Liver (tissue), 9 donors: ENCODE results near the gene RABL3. TPM values are rescaled to one million over a fixed set of nuclear protein-coding genes. Genes with fewer than 3 reads are reported as not detected.

Source experiments
- DNase-seq: peaks from one replicate; pipeline ENCODE4 v3.0.0-alpha.2; 2017; ENCODE audit warnings: low spot score
- H3K27ac ChIP-seq, 2 donors: one replicate each; pipeline ENCODE4 v1.7.0; 2013; ENCODE audit warnings: inconsistent platforms in 2 of 2, low read length in 2 of 2, control low read depth in 1 of 2, low read depth in 1 of 2, mild to moderate bottlenecking in 1 of 2
- H3K27me3 ChIP-seq, 4 donors: one replicate each; pipeline versions ENCODE4 v1.6.1 to v1.7.0; 2013; ENCODE audit warnings: low read length in 3 of 4, inconsistent platforms in 1 of 4, mild to moderate bottlenecking in 1 of 4, moderate library complexity in 1 of 4; ENCODE audit not compliant: control insufficient read depth in 4 of 4, insufficient read depth in 4 of 4
- H3K36me3 ChIP-seq, 4 donors: one replicate each; pipeline versions ENCODE4 v1.6.1 to v1.7.0; 2013; ENCODE audit warnings: low read length in 3 of 4, mild to moderate bottlenecking in 3 of 4, low read depth in 1 of 4, moderate library complexity in 1 of 4; ENCODE audit not compliant: control insufficient read depth in 4 of 4, insufficient read depth in 3 of 4
- H3K4me1 ChIP-seq, 4 donors: one replicate each; pipeline versions ENCODE4 v1.6.1 to v1.7.0; 2013; ENCODE audit warnings: low read length in 3 of 4, mild to moderate bottlenecking in 3 of 4, moderate library complexity in 1 of 4; ENCODE audit not compliant: control insufficient read depth in 4 of 4, insufficient read depth in 4 of 4
- H3K4me3 ChIP-seq, 3 donors: one replicate each; pipeline versions ENCODE4 v1.6.1 to v1.7.0; 2013; ENCODE audit warnings: low read length in 3 of 3, control low read depth in 1 of 3, low read depth in 1 of 3, mild to moderate bottlenecking in 1 of 3
- H3K9ac ChIP-seq, 2 donors: one replicate each; pipeline ENCODE4 v1.7.0; 2013; ENCODE audit warnings: low read length in 2 of 2, mild to moderate bottlenecking in 2 of 2, moderate library complexity in 2 of 2, control low read depth in 1 of 2, low read depth in 1 of 2
- H3K9me3 ChIP-seq, 4 donors: one replicate each; pipeline versions ENCODE4 v1.6.1 to v1.7.0; 2013; ENCODE audit warnings: low read length in 3 of 4; ENCODE audit not compliant: control insufficient read depth in 4 of 4
- EGR1 ChIP-seq, 2 donors: IDR thresholded peaks; 2 replicates each; pipeline ENCODE4 v1.6.1; 2016 to 2018; ENCODE audit warnings: antibody characterized with exemption in 2 of 2, low read depth in 2 of 2
- FOXA1 ChIP-seq: IDR thresholded peaks from 2 replicates; pipeline ENCODE4 v1.6.1; 2016; ENCODE audit warnings: antibody characterized with exemption
- FOXA2 ChIP-seq: IDR thresholded peaks from 2 replicates; pipeline ENCODE4 v1.6.1; 2016; ENCODE audit warnings: antibody characterized with exemption
- GABPA ChIP-seq, 2 donors: IDR thresholded peaks in 1 of 2; conservative IDR thresholded peaks in 1 of 2; 2 replicates each; pipeline ENCODE4 v1.6.1; 2016; ENCODE audit warnings: antibody characterized with exemption in 2 of 2, mild to moderate bottlenecking in 1 of 2, moderate library complexity in 1 of 2
- HNF4A ChIP-seq, 2 donors: conservative IDR thresholded peaks; 2 replicates each; pipeline ENCODE4 v1.6.1; 2016; ENCODE audit warnings: antibody characterized with exemption in 2 of 2, mild to moderate bottlenecking in 2 of 2
- HNF4G ChIP-seq: IDR thresholded peaks from 2 replicates; pipeline ENCODE4 v1.6.1; 2016; ENCODE audit warnings: antibody characterized with exemption
- JUND ChIP-seq, 2 donors: IDR thresholded peaks; 2 replicates each; pipeline ENCODE4 v1.6.1; 2016; ENCODE audit warnings: antibody characterized with exemption in 2 of 2
- RAD21 ChIP-seq, 2 donors: IDR thresholded peaks; 2 replicates each; pipeline ENCODE4 v1.6.1; 2016; ENCODE audit warnings: antibody characterized with exemption in 2 of 2, mild to moderate bottlenecking in 2 of 2
- RXRA ChIP-seq, 2 donors: IDR thresholded peaks; 2 replicates each; pipeline ENCODE4 v1.6.1; 2017 to 2018; ENCODE audit warnings: antibody characterized with exemption in 2 of 2, mild to moderate bottlenecking in 1 of 2
- SP1 ChIP-seq: IDR thresholded peaks from 2 replicates; pipeline ENCODE4 v1.6.1; 2018; ENCODE audit warnings: antibody characterized with exemption, mild to moderate bottlenecking
- TAF1 ChIP-seq: conservative IDR thresholded peaks from 2 replicates; pipeline ENCODE4 v1.6.1; 2016; ENCODE audit warnings: antibody characterized with exemption, mild to moderate bottlenecking
- YY1 ChIP-seq: IDR thresholded peaks from 2 replicates; pipeline ENCODE4 v1.6.1; 2016; ENCODE audit warnings: antibody characterized with exemption, mild to moderate bottlenecking
- whole genome bisulfite sequencing: extraction: QIAGEN DNeasy Blood & Tissue Kit; methylation state at CpG from one replicate; pipeline ENCODE4 v1.1.7; 2013; 5-methylcytosine and 5-hydroxymethylcytosine counted together
- polyA plus RNA-seq, 2 donors: library from polyadenylated mRNA; stranded (reverse) in 1 of 2; unstranded in 1 of 2; fragments of 200-250 nt in 1 of 2; fragments of >200 nt in 1 of 2; fragmentation: Nextera tagmentation in 1 of 2; extraction: Ambion mirVana in 1 of 2; gene quantifications; one replicate each; pipeline versions ENCODE4 v1.2.1 to v1.2.3, GENCODE V29; 2013 to 2015
- total RNA-seq, 2 donors: library from RNA; depleted of rRNA; stranded (reverse); fragments of >200 nt; gene quantifications; one replicate each; pipeline ENCODE4 v1.2.3, GENCODE V29; 2014
- TF ChIP-seq, protein P1 (sequence below): fragments of 150-350 bp; IDR thresholded peaks from 2 replicates; pipeline ENCODE4 v1.5.1; 2017; ENCODE audit warnings: improper control_type of control experiment, low read depth, low read length; ENCODE audit not compliant: missing input control
- TF ChIP-seq, protein P2 (sequence below): IDR thresholded peaks from 2 replicates; pipeline ENCODE4 v1.6.1; 2016; ENCODE audit warnings: antibody characterized with exemption
- TF ChIP-seq, protein P3 (sequence below): IDR thresholded peaks from 2 replicates; pipeline ENCODE4 v1.6.1; 2016; ENCODE audit warnings: antibody characterized with exemption
- donor health status: healthy.
- donor health status: healthy.
- donor health status: healthy.
- donor health status: healthy.
- donor health status: healthy.

Gene RABL3
- total and polyA plus RNA-seq, 4 donors: 8.6 to 14.1 (median 13.1) TPM

DNA sequence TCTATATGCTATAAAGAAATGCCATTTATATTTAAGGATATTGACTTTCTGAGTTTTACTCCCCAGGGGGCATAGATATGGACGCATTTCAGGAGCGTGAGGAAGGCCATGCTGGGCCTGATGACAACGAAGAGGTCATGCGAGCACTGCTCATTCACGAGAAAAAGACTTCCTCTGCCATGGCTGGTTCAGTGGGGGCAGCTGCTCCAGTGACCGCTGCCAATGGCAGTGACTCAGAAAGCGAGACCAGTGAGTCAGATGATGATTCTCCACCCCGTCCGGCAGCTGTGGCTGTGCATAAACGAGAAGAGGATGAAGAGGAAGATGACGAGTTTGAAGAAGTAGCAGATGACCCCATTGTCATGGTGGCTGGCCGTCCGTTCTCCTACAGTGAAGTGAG is 38.7 kb upstream of the RABL3 start:
- Histone ChIP-seq H3K27ac (no peak overlapping the region), H3K4me1 (no peaks in the 10 kb centered on the region), H3K9ac (no peak overlapping the region), H3K27me3 (no peaks in the 10 kb centered on the region), H3K9me3 (no peaks in the 10 kb centered on the region), H3K36me3 (peaks cover 0 to 15% (median 4%) of the 10 kb centered on the region in 4 donors), H3K4me3 (no peak overlapping the region)
- no peak for DNase-seq
- WGBS: 93% methylated on average over 13 of the region's 13 CpGs
- TF ChIP-seq, protein P1, sequence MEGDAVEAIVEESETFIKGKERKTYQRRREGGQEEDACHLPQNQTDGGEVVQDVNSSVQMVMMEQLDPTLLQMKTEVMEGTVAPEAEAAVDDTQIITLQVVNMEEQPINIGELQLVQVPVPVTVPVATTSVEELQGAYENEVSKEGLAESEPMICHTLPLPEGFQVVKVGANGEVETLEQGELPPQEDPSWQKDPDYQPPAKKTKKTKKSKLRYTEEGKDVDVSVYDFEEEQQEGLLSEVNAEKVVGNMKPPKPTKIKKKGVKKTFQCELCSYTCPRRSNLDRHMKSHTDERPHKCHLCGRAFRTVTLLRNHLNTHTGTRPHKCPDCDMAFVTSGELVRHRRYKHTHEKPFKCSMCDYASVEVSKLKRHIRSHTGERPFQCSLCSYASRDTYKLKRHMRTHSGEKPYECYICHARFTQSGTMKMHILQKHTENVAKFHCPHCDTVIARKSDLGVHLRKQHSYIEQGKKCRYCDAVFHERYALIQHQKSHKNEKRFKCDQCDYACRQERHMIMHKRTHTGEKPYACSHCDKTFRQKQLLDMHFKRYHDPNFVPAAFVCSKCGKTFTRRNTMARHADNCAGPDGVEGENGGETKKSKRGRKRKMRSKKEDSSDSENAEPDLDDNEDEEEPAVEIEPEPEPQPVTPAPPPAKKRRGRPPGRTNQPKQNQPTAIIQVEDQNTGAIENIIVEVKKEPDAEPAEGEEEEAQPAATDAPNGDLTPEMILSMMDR: no peak
- TF ChIP-seq FOXA1: no peak

DNA sequence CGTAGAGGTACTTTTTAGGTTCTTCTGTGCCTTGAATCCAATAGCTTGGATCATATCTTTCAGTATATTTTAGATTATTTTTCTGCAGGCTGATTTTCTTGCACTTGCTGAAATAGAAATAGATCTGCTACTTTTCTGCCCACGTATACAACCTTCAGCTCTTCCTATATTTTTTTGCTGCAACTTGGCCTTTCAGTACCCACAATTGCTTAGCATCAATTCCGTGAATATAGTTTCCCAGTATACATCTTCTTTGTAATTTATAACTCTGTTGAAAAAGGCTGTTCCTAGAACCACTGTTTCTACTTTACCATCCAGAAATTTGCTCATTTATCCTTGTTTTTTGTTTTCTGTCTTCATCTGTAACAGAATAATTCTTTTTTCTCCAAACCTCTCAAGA is 36.5 kb upstream of the RABL3 start:
- Histone ChIP-seq H3K4me1 (no peaks in the 10 kb centered on the region), H3K4me3 (no peak overlapping the region), H3K27me3 (no peaks in the 10 kb centered on the region), H3K27ac (no peak overlapping the region), H3K36me3 (peaks cover 0 to 15% (median 4%) of the 10 kb centered on the region in 4 donors), H3K9me3 (no peaks in the 10 kb centered on the region), H3K9ac (no peak overlapping the region)
- TF ChIP-seq FOXA2: no peak
- no peak for TF ChIP-seq FOXA1
- TF ChIP-seq, protein P2, sequence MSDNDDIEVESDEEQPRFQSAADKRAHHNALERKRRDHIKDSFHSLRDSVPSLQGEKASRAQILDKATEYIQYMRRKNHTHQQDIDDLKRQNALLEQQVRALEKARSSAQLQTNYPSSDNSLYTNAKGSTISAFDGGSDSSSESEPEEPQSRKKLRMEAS: no peak
- TF ChIP-seq SP1: no peak
- TF ChIP-seq, protein P3, sequence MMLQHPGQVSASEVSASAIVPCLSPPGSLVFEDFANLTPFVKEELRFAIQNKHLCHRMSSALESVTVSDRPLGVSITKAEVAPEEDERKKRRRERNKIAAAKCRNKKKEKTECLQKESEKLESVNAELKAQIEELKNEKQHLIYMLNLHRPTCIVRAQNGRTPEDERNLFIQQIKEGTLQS: no peak
- TF ChIP-seq JUND (IDR thresholded peaks at IDR 0.05): no peak
- TF ChIP-seq RXRA (IDR thresholded peaks at IDR 0.05): no peak
- no peak for TF ChIP-seq YY1
- TF ChIP-seq HNF4G: no peak
- no peak for TF ChIP-seq TAF1
- no peak for TF ChIP-seq HNF4A (conservative IDR thresholded peaks at IDR 0.05)
- no peak for TF ChIP-seq GABPA (IDR thresholded peaks at IDR 0.05 in 1 of 2, conservative IDR thresholded peaks at IDR 0.05 in 1 of 2)
- TF ChIP-seq EGR1 (IDR thresholded peaks at IDR 0.05; ENCODE audit: low read depth in 2 of 2): no peak
- TF ChIP-seq RAD21 (IDR thresholded peaks at IDR 0.05): no peak
- DNase-seq: no peak
- 98% methylated on average over 3 of the region's 3 CpGs for WGBS

DNA sequence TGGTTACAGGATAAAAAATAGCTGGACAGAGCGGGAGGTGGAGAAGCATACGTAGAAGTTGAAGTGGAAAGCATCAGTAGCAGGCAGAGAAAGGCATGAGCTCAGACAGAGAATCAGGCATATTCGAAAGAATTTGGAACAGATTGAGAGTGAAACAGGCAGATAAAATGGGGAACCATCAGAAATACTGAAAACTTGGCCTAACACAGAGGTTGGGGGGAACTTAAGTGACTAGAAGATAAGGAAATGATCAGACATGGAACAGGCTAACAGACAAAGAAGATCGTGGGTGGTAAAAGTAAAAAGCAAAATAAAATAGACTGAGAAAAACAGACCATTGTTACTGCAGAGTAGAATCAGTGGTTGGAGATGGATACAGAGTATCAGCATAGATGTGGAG is 33.1 kb upstream of the RABL3 start:
- no peak overlapping the region for H3K9ac ChIP-seq
- WGBS: 93% methylated on average over 4 of the region's 4 CpGs

More for the DNA sequence above, 33.1 kb upstream of the RABL3 start:
- DNase-seq: no peak
- no peak overlapping the region for H3K27ac ChIP-seq
- peaks cover 0 to 8% (median 2%) of the 10 kb centered on the region in 4 donors for H3K36me3 ChIP-seq
- H3K4me1 ChIP-seq: no peaks in the 10 kb centered on the region
- no peak for TF ChIP-seq EGR1 (IDR thresholded peaks at IDR 0.05; ENCODE audit: low read depth in 2 of 2)
- TF ChIP-seq FOXA1: no peak
- no peaks in the 10 kb centered on the region for H3K27me3 ChIP-seq
- no peaks in the 10 kb centered on the region for H3K9me3 ChIP-seq
- H3K4me3 ChIP-seq: no peak overlapping the region
